Gastroesophageal sphincter (tissue), 3 donors: Measurements from ENCODE around the gene ZBTB17.

Source experiments
- CTCF ChIP-seq, 4 experiments: fragments of 200-600 bp in 2 of 4; fragments of 450-650 bp in 2 of 4; sonication (generic) in 1 of 4; IDR thresholded peaks; one replicate each; pipeline ENCODE4 v1.5.1; 2017 to 2019; ENCODE audit warnings: antibody characterized with exemption in 4 of 4, mild to moderate bottlenecking in 2 of 4, moderate library complexity in 2 of 4
- POLR2A ChIP-seq, 2 donors: fragments of 450-650 bp; IDR thresholded peaks; one replicate each; pipeline ENCODE4 v1.6.1; 2017; ENCODE audit warnings: antibody characterized with exemption in 2 of 2, mild to moderate bottlenecking in 2 of 2, moderate library complexity in 1 of 2
- POLR2AphosphoS5 ChIP-seq: sonication (generic); formaldehyde crosslinking; IDR thresholded peaks from one replicate; pipeline ENCODE4 v1.6.1; 2017; ENCODE audit warnings: antibody characterized with exemption

- TF ChIP-seq CTCF (IDR thresholded peaks at IDR 0.05) (no peak), POLR2A (IDR thresholded peaks at IDR 0.05) (no peak), POLR2AphosphoS5 (no peak)
Measured at GRCh38 chr1:15938628-15939161, 37.2 kb downstream of the ZBTB17 start.
